SK-N-SH (cell line): ENCODE data around the gene AP1S1. TPM values are rescaled to one million over a fixed set of nuclear protein-coding genes. Genes with fewer than 3 reads are reported as not detected.

ENCODE experiments used
- CTCF ChIA-PET: fragments of 300-600, 350-600 bp; formaldehyde crosslinking; extraction: SDS; loops from one replicate; lab custom pipeline; 2021; lab: Yijun Ruan, JAX
- POLR2A ChIA-PET: fragments of 350-600 bp; sonication (Branson Sonifier 250); formaldehyde crosslinking; extraction: SDS; loops from one replicate; lab custom pipeline; 2020; ENCODE audit warnings: antibody characterized with exemption, inconsistent platforms; lab: Yijun Ruan, JAX
- DNase-seq: peaks from one replicate; pipeline ENCODE4 v3.0.0; 2012
- H2AFZ ChIP-seq: fragments of 200-600 bp; sonication (generic); 2 replicates; pipeline ENCODE4 v1.8.1; 2016; ENCODE audit warnings: antibody characterized with exemption, mild to moderate bottlenecking, low read depth
- H3F3A ChIP-seq: fragments of 200-600 bp; sonication (generic); replicated peaks from 2 replicates; pipeline ENCODE3; 2016; ENCODE audit warnings: antibody characterized with exemption, mild to moderate bottlenecking; ENCODE audit not compliant: insufficient read depth
- H3K27ac ChIP-seq, 2 experiments: fragments of 200-500 bp in 1 of 2; fragments of 200-600 bp in 1 of 2; sonication (Bioruptor generic) in 1 of 2; sonication (generic), shearing (Covaris generic) in 1 of 2; 2 replicates each; pipeline versions ENCODE4 v1.5.1 to v1.6.1; 2014 to 2016; ENCODE audit warnings: low read depth in 2 of 2, inconsistent platforms in 1 of 2, low read length in 1 of 2, mild to moderate bottlenecking in 1 of 2, mixed read lengths in 1 of 2
- H3K27me3 ChIP-seq: fragments of 200-600 bp; sonication (generic), shearing (Covaris generic); 2 replicates; pipeline ENCODE4 v1.6.1; 2016; ENCODE audit warnings: mixed run types; ENCODE audit not compliant: insufficient read depth
- H3K36me3 ChIP-seq, 2 experiments: fragments of 200-500 bp in 1 of 2; fragments of 200-600 bp in 1 of 2; sonication (Bioruptor generic) in 1 of 2; sonication (generic) in 1 of 2; replicated peaks in 1 of 2; 2 replicates each; pipeline versions ENCODE3 to v1.5.1; 2014 to 2016; ENCODE audit warnings: low read length in 1 of 2, mild to moderate bottlenecking in 1 of 2; ENCODE audit not compliant: insufficient read depth in 2 of 2, control insufficient read depth in 1 of 2
- H3K4me1 ChIP-seq, 2 experiments: fragments of 200-500 bp in 1 of 2; fragments of 200-600 bp in 1 of 2; sonication (Bioruptor generic) in 1 of 2; sonication (generic), shearing (Covaris generic) in 1 of 2; 2 replicates each; pipeline versions ENCODE4 v1.5.1 to v1.6.1; 2014 to 2016; ENCODE audit warnings: low read depth in 1 of 2, low read length in 1 of 2, mixed run types in 1 of 2; ENCODE audit not compliant: insufficient read depth in 2 of 2, control insufficient read depth in 1 of 2
- H3K4me2 ChIP-seq: fragments of 200-600 bp; sonication (generic), shearing (Covaris generic); 2 replicates; pipeline ENCODE4 v1.6.1; 2017; ENCODE audit warnings: mixed run types
- H3K4me3 ChIP-seq, 2 experiments: fragments of 200-500 bp in 1 of 2; fragments of 200-600 bp in 1 of 2; sonication (Bioruptor generic) in 1 of 2; sonication (generic), shearing (Covaris generic) in 1 of 2; 2 replicates each; pipeline versions ENCODE4 v1.5.1 to v1.8.1; 2014 to 2016; ENCODE audit warnings: low read depth in 2 of 2, inconsistent platforms in 1 of 2, low read length in 1 of 2, mild to moderate bottlenecking in 1 of 2, mixed read lengths in 1 of 2, moderate library complexity in 1 of 2
- H3K79me2 ChIP-seq: fragments of 200-600 bp; sonication (generic); 2 replicates; pipeline ENCODE4 v1.8.1; 2017; ENCODE audit warnings: mild to moderate bottlenecking; ENCODE audit not compliant: insufficient read depth
- H3K9ac ChIP-seq: fragments of 200-600 bp; sonication (generic); 2 replicates; pipeline ENCODE4 v1.6.1; 2017; ENCODE audit warnings: mixed run types
- H3K9me2 ChIP-seq: fragments of 200-600 bp; sonication (generic); 2 replicates; pipeline ENCODE4 v1.6.1; 2017; ENCODE audit warnings: mixed run types
- H3K9me3 ChIP-seq: fragments of 200-600 bp; sonication (generic); 2 replicates; pipeline ENCODE4 v1.6.1; 2017; ENCODE audit warnings: mixed run types, mild to moderate bottlenecking, moderate library complexity
- H4K20me1 ChIP-seq: fragments of 200-600 bp; sonication (generic); 2 replicates; pipeline ENCODE4 v1.6.1; 2017; ENCODE audit warnings: mild to moderate bottlenecking, mixed run types; ENCODE audit not compliant: insufficient read depth
- CHD2 ChIP-seq: fragments of 150-350 bp; IDR thresholded peaks from 2 replicates; pipeline ENCODE4 v1.6.1; 2018; ENCODE audit warnings: low read length; ENCODE audit not compliant: partially characterized antibody
- CTCF ChIP-seq: fragments of 200-600 bp; sonication (generic); IDR thresholded peaks from 2 replicates; pipeline ENCODE4 v1.6.1; 2017; ENCODE audit warnings: antibody characterized with exemption, mild to moderate bottlenecking, moderate library complexity
- FOSL2 ChIP-seq: IDR thresholded peaks from 2 replicates; pipeline ENCODE4 v1.4.0; 2012; ENCODE audit warnings: low read depth, mild to moderate bottlenecking, moderate library complexity, borderline replicate concordance
- FOXM1 ChIP-seq: IDR thresholded peaks from 2 replicates; pipeline ENCODE4 v1.4.0; 2012; ENCODE audit warnings: low read depth, mild to moderate bottlenecking
- GABPA ChIP-seq: IDR thresholded peaks from 2 replicates; pipeline ENCODE4 v1.4.0; 2012; ENCODE audit warnings: low read depth, mild to moderate bottlenecking
- MEF2A ChIP-seq: IDR thresholded peaks from 2 replicates; pipeline ENCODE4 v1.4.0; 2012; ENCODE audit warnings: low read depth, borderline replicate concordance
- POLR2AphosphoS5 ChIP-seq: IDR thresholded peaks from 2 replicates; pipeline ENCODE4 v1.6.1; 2012; ENCODE audit warnings: low read depth, low read length
- RAD21 ChIP-seq: IDR thresholded peaks from 2 replicates; pipeline ENCODE4 v1.6.1; 2012; ENCODE audit warnings: mild to moderate bottlenecking, low read length
- SIN3A ChIP-seq: IDR thresholded peaks from 2 replicates; pipeline ENCODE4 v1.6.1; 2012; ENCODE audit warnings: low read depth, mild to moderate bottlenecking, low read length, moderate library complexity, borderline replicate concordance
- SMC3 ChIP-seq: IDR thresholded peaks from 2 replicates; pipeline ENCODE4 v1.6.1; 2012; ENCODE audit warnings: low read depth, low read length, improper control_type of control experiment
- TAF1 ChIP-seq: IDR thresholded peaks from 2 replicates; pipeline ENCODE4 v1.6.1; 2012; ENCODE audit warnings: low read depth, mild to moderate bottlenecking, low read length, moderate library complexity, borderline replicate concordance
- TEAD4 ChIP-seq: IDR thresholded peaks from 2 replicates; pipeline ENCODE4 v1.4.0; 2012; ENCODE audit warnings: mild to moderate bottlenecking, borderline replicate concordance; ENCODE audit not compliant: insufficient read depth
- USF1 ChIP-seq: IDR thresholded peaks from 2 replicates; pipeline ENCODE4 v1.4.0; 2012; ENCODE audit warnings: low read depth, borderline replicate concordance
- polyA plus RNA-seq, 3 experiments: library from polyadenylated mRNA; depleted of rRNA; stranded (reverse); fragments of >200 nt; gene quantifications; 2 replicates each; pipeline ENCODE4 v1.2.3, GENCODE V29; 2012
- TF ChIP-seq, protein P1 (sequence below): IDR thresholded peaks from 2 replicates; pipeline ENCODE4 v1.4.0; 2012; ENCODE audit warnings: low read depth

The AP1S1 gene
- polyA plus RNA-seq, 1 of the 3 experiments (the other 2 are of a cell fraction): 616 TPM

- TF ChIP-seq, protein P1, sequence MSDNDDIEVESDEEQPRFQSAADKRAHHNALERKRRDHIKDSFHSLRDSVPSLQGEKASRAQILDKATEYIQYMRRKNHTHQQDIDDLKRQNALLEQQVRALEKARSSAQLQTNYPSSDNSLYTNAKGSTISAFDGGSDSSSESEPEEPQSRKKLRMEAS: peak; percentile 48; the same call in 1 of the 2 replicates
- TF ChIP-seq SMC3 (no peak), CTCF (0 out of 2 replicates have a peak, but pooled peaks have one; percentile 18), MEF2A (no peak), POLR2AphosphoS5 (no peak), TAF1 (no peak), GABPA (no peak), TEAD4 (no peak), SIN3A (0 out of 2 replicates have a peak, but pooled peaks have one; percentile 44), RAD21 (no peak), FOXM1 (no peak), CHD2 (no peak)
These were observed 5.7 kb downstream of the AP1S1 start (continued) for GRCh38 chr7:101159696-101160674.

DNA sequence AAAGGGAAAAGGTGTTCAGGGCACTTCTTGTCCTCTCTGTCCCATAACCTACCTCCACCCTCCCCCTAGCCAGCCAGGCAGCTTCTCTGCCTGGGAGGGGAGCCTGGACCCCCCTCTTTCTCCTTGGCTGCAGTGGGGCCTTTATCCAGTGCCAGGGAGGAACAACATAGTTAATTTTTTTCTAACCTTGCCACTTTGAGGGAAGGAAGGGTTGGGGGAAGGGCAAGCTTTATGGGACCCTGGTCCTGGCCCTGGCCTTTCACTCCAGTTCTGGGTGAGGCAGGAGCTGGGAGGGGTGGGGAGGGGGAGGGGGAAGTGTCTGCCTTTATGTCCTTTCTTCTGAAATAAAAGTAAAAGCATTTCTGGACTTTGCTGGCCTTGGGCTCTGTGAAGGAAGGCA is 6.6 kb downstream of the AP1S1 start:
- peak; percentile 31 for DNase-seq
- no peak for TF ChIP-seq FOSL2
- no peak for TF ChIP-seq USF1
- no peaks in the 10 kb centered on the region for H3K9me2 ChIP-seq
- peaks cover 36 to 40% of the 10 kb centered on the region in 2 experiments for H3K36me3 ChIP-seq
- peak overlapping the region in 1 of 2 experiments; percentile 23; a peak in 1 of 4 replicates for H3K27ac ChIP-seq
- H3K79me2 ChIP-seq: peaks cover 14% of the 10 kb centered on the region
- H3K9ac ChIP-seq: no peak overlapping the region
- H4K20me1 ChIP-seq: peaks cover 24% of the 10 kb centered on the region
- peaks cover 19 to 26% of the 10 kb centered on the region in 2 experiments; a peak in 3 of 4 replicates for H3K4me1 ChIP-seq
- H3K9me3 ChIP-seq: no peaks in the 10 kb centered on the region
- CTCF ChIA-PET: interaction anchor here (0.7 to 4.3 kb wide), 8 partner anchors 10 to 266 kb away, joined by 3 to 20 read pairs (median 5); no protein-coding TSS in a partner anchor
- POLR2A ChIA-PET: interaction anchor here (0.6 kb wide), 1 partner anchor 22 kb away, joined by 5 read pairs; no protein-coding TSS in a partner anchor
- H2AFZ ChIP-seq: no peak overlapping the region
- no peaks in the 10 kb centered on the region for H3K27me3 ChIP-seq
- peaks cover 45% of the 10 kb centered on the region for H3F3A ChIP-seq
- no peak overlapping the region for H3K4me3 ChIP-seq
- H3K4me2 ChIP-seq: no peak overlapping the region
